Esophagus squamous epithelium (tissue), 4 donors: ENCODE data around the gene MYO15B.
"Not testable (repeated sequence)": the region's sequence is repeated elsewhere in the genome, so short reads cannot be mapped to it uniquely, and the experiment has no call there.

Source experiments
- CTCF ChIP-seq, 6 experiments: fragments of 450-650 bp in 4 of 6; fragments of 200-600 bp in 2 of 6; sonication (generic) in 2 of 6; IDR thresholded peaks; one replicate each; pipeline ENCODE4 v1.5.1; 2016 to 2019; ENCODE audit warnings: antibody characterized with exemption in 6 of 6, mild to moderate bottlenecking in 4 of 6, moderate library complexity in 4 of 6
- POLR2A ChIP-seq, 4 donors: fragments of 450-650 bp; IDR thresholded peaks; one replicate each; pipeline ENCODE4 v1.6.1; 2017; ENCODE audit warnings: antibody characterized with exemption in 4 of 4, mild to moderate bottlenecking in 4 of 4, moderate library complexity in 3 of 4

GRCh38 chr17:75638039-75638438, 50.4 kb downstream of the MYO15B start:
- TF ChIP-seq CTCF, POLR2A (IDR thresholded peaks at IDR 0.05): not testable (repeated sequence)
